Skeletal muscle cell (primary cell): ENCODE data around the gene MAML3.

ENCODE experiments used
- DNase-seq: peaks from one replicate; pipeline ENCODE4 v3.0.0-alpha.2; 2010; ENCODE audit warnings: low read depth
- H3K4me3 ChIP-seq: 2 replicates; pipeline ENCODE4 v1.5.1; 2011; ENCODE audit warnings: low read depth, mild to moderate bottlenecking, control low read depth, low read length, moderate library complexity

The MAML3 gene

DNA sequence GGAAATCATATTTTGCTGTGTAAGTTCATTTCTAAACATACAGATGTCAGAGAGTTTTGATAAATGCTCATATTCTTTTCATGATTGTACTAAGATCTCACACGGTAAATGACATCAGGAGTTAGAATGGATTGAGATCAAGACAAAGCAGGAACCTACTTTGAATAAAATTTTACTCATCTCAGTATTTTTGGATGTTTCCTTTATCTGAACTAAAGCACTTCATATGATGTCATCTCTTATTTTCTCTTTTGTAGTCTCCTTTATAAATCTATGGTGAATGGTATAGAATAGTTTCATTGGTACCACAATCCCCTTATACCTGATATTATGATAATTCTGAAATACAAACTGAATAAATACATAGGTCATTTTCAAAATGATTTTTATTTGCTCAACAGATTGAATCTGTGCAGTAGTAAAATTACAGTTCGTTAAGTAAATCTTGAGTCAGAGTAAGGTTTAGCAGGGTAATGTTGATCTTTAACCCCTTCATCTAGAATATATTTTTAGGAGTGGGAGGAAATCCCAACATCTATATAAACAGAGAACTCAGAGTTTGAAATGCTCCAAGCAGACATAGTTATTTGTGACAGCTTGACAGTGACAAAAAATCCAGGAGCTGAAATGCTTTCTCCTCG lies 308.4 kb downstream of the MAML3 start:
- no peak overlapping the region for H3K4me3 ChIP-seq
- no peak for DNase-seq

DNA sequence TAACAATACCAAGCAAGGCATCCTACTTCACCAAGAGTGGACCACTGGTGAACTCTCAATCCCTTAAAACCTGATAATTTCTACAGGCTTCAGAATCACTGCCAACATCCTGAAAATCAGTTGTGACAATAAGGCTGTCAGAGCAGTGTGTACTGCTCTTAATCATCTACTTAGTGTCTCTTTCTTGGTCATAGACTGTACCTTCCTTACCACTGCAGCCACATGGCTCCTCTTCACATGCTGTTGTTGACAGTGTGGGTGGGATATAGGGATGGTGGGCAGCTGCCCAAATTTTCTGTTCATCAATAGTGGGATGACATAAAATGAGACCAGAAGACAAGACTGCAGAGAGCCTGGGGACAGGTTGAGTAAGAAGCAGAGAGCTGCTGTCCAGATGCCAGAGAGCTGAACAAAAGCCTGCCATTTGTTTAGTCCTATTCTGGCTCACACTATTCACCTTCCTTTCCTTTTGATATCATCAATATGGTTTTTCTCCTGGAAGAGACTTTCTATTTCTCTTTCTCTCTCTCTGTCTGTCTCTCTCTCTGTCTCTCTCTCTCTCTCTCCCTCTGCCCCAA lies 309.4 kb downstream of the MAML3 start:
- H3K4me3 ChIP-seq: no peak overlapping the region
- DNase-seq: no peak

DNA sequence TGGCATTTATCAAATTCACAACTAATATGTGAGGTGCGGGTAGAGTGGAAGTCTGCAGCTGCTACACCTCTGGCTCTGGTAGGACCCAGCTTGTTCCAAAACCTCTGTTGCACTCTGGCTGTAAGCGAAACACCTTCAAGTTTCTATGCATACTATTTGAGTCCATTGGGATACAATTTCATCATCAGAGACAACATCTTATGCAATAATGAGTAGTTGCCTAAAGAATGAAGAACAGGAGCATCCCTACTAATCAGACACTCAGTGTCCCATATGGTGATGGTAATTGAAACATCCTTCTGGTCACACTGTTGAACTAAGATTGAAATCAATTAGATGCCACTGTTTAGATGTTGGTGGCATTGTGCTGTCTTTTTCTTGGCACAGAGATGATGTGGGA lies 309.9 kb downstream of the MAML3 start:
- H3K4me3 ChIP-seq: no peak overlapping the region
- DNase-seq: peak; percentile 22

DNA sequence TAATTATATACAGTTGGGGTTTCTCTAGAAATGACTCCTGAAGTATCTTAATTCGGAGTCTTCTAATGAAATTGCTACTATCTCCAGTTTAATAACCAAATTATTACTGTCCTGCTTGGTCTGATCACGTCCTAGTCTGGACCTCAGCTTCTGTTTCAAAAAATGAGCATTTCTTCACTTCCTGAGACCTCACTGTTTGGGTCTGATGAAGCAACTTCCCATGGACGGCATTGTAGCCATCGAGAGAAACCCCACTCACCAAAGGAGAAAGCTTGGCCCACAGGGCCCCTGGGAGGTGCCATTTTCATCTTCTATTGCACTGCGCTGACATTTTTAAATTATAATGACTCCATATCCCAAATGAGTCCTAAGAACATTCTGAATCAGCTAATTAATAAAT lies 310.3 kb downstream of the MAML3 start:
- DNase-seq: no peak
- no peak overlapping the region for H3K4me3 ChIP-seq

DNA sequence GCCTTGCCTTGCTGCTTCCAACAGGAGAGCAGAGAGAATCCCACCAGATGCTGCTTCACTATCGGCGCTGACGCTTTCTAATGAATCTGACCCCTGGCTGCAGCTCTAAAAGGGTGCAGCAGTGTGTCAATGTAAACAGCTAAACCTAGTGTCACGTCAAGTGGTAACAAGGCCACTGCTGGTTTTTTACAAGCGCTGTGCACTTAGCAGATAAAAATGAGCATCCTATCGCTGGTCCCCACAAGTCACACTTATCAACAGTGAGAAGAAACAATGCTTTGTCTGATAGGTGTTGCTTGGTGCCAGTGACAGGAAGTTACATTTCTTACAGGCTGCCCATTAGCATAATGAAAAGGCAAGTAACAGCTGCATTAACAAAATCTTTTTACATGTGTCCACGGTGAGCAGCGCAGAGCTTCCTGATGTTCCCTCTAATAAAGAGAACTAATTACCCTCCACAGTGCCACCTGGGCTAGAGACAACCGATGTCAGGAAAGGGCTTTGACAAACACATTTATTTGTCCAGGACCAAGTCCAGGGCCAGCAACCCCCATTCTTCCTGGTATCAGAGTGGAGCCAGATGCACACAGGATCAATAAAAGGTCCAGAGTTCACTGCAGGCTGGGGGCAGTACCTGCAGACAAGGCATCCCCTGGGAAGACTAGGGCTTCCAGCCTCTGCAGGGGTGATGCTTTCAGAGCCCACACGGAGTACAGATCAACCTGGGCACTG lies 312.4 kb downstream of the MAML3 start:
- DNase-seq: no peak
- no peak overlapping the region for H3K4me3 ChIP-seq

DNA sequence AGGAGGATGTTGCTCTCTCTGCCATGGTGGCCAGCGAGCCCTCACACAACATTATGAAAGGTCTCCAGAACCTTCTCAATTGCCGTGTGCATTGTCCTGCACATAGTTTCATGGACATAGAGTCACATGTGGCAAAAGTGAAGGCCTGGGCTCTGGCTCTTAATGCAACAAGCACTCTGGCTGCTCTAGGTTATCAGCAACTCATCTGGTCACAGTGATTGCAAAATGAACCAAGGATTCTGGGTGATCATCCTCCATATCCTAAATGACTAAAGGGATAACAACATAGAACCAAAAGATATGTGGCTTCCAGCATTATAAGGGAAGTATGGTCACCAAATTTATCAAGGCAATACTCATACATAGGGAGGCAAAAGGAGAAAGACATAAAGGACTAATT lies 313.2 kb downstream of the MAML3 start:
- DNase-seq: no peak
- no peak overlapping the region for H3K4me3 ChIP-seq

DNA sequence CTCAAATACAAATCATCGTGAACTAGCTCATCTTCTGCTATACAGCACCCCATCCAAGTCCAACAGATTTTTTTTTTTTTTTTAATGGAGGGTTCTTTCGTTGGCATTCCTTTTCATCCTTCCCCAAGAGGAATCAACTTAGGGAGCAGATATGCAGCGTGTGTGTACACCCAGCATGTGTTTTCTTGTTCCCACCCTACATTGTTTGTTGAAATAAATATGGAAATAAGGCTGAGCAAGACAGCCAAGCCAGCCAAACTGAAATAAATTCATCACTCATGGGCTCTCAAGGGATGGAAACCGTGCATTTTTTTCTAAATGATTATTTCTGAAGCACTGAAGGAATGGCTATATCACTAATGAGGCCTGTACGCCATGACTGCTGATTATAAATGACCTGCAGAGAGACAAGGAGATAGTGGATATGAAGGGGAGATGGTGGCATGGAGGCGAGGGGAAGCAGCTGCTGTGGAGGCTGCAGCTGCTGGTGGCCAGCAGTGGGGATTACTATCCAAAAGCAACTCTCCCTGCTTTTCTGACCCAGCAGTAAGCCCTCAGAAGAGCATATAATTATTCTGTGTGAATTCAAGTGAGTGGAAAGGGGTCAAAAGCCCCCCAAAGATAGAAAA lies 314.5 kb downstream of the MAML3 start:
- no peak overlapping the region for H3K4me3 ChIP-seq
- no peak for DNase-seq

DNA sequence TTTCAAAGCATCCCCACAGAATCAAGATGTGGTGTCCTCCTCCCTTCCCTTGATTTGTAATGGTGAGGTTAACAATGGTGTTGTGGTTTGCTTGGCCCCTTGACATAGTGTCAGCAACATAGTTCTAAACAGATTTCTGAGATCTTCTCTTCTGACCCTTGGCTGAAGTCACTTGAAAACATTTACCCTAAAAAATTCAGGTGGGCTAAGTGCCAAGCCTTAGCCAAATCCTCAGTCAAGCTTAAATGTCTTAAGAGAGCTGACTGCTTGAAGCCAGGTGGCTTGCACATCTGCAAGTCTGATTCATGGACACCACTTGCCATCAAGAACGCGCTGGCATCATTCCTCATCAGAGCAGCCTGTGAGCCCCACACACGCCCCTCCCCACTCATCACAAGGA lies 315.2 kb downstream of the MAML3 start:
- no peak overlapping the region for H3K4me3 ChIP-seq
- peak; percentile 15 for DNase-seq

DNA sequence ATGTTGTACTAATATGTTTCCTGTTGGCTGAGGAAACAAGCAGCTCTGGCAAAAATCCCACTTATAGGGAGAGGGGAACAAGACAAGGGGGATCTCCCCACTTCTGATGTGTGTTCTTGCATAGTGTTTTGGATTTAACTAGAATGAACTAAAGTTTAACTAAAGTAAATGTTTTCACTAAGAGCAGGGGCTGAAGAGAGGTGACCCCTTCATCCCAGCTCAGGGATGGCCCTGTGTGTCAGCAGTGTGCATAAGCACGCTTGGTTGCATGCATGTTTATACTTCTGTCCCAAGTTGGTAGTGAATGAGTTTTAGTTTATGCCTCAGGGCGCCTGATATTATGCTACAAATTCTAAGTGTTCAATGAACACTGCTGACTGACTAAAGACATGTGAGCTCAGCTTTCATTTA lies 319.0 kb downstream of the MAML3 start:
- H3K4me3 ChIP-seq: no peak overlapping the region
- no peak for DNase-seq

DNA sequence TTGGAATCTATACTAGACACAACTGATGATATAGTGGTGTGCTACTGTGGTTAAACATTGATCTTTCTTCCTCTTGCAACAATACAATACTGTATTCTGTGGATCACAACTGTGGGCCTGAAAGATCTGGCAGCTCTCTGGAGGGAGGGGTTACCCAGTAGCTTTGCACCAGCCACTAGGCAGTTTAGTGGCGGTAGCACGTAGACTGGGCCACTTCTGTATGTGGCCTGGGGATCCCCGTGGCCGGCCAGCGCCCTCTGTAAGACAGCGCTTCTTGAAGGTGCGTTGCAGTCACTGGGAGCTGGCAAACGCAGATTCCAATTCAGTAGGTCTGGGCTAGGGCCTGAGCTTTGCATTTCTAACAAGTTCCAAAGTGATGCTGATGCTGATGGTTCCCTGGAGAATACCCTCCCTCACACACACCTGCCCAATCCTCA lies 319.7 kb downstream of the MAML3 start:
- DNase-seq: no peak
- H3K4me3 ChIP-seq: no peak overlapping the region

DNA sequence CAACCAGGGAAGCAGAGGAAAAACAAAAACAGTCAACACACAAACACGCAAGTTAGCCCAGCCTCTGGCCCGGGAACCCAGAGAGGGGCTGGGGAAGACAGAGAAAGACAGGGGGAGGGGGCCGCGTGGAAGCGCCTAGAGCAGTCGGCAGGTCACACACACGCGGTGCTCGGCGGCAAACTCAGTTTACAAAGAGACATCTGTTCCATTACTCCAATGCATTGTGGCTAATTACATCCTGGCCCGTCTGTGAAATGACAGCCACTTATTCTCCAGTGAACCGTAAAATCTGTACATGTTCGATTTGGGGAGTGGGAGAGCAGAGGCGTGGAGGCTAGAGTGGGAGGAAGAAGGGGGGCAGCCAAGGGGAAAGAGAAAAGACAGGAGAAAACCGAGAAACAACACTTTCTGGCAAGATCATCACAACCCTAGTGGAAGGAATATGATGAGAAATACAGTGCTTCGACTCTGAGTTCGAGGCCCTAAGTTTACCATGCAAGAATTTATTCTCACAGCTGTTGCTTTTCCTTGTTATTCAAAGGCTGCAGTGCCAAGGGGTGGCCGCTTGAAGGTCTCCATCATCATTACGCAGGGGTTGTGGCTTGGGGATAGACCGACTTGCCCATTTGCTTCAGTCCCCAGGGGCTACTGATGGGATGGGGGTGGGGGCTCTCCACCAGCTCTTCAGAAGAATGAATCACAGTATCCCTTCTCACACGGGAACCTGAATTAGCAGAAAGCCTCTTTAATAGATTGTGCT lies 320.7 kb downstream of the MAML3 start:
- DNase-seq: no peak
- H3K4me3 ChIP-seq: no peak overlapping the region

DNA sequence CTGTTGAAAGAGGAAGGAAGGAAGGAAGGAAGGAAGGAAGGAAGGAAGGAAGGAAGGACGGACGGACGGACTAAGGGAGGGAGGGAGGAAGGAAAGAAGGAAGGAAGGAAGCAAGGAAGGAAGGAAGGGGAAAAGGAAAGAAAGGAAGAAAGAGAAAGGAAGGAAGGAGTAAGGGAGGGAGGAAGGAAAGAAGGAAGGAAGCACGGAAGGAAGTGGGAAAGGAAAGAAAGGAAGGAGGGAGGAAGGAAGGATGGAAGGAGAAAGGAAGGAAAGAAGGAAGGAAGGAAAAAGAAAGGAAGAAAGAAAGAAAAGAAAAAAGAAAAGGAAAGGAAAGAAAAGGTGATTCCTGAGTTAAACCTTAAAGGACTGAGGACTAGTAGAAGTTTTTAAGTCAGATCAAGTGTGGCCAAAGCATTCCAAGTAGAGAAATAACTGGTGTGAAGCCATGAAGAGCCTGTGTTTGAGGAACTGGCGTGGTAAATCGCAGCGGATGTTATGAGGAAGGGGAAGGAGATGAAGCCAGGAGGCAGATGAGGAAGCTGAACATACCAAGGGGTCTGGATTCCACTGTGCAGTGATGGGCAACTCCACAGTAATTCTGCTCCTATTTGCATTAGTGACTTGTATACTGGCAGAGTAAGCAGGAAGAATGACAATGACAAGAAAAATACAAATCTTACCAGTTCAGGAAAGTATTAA lies 324.9 kb downstream of the MAML3 start:
- DNase-seq: no peak
- no peak overlapping the region for H3K4me3 ChIP-seq

DNA sequence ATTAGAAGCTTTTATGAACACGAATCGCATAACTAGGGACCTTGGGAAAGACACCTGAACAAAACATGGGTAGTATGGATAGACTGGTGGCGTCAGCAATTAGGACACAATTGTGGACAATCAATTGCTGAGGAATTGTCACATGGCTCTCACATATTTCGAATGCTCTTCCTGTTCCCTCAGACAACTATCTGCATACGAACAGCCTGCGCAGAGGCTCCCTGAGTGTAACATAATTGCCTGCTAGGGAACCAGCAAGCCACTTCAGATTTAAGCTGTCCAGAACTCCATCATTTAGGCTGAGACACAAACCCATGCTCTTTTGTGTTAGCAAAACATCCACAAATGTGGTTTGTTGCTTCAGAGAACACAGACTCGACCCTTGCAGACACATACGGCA lies 327.6 kb downstream of the MAML3 start:
- H3K4me3 ChIP-seq: no peak overlapping the region
- no peak for DNase-seq

DNA sequence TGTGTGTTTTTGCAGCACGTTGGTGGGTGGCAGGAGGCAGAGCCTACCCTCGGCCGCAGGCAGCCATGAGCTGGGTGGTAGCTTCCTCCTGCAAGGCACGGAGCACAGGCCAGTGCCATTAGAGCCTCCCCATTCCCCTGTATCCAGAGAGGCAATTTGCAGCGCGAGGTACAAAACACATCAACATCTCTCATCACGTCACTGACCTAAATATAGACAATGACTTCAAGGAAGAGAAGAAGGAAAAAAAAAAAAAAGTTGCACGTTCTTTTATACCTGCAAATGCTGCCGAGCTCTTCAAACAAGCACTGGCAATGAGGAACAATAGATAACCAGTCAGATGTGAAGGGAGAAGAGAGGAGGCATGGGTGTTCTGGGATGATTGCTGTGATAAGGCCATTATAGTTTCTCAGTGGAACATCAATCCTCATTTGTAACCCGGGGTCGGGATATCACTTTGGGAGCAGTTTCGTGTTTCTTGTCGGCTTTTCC lies 328.4 kb downstream of the MAML3 start:
- no peak for DNase-seq
- no peak overlapping the region for H3K4me3 ChIP-seq

DNA sequence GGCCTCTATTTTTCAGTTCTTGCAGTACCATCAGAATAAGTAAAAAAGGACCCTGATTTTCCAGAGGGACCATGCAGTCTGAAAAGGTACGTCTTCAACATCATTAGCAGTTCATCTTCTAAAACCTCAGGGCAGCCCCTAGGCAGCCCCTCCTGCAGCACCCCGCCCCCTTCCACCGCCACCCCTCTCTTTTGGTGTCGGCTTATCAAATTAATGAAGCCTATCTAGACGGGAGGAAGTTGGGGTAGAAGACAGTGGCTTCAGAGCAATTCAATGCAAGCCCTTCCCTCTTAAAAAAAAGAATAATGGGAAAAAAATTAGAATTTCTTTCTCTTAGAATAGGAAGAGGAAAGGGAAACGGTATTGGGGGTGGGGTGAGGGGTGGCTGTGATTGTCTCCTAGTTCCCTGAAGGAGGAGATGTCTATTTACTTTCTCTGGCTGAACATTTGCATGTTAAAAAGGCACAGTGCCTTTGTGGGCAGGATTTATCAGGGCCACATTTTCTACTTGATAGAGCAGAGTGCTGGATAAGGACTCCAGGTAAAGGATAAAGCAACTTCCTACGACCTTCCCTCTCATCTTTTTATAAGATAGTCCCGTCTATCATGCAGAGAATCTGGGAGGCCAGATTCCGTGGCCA lies 329.0 kb downstream of the MAML3 start:
- H3K4me3 ChIP-seq: no peak overlapping the region
- no peak for DNase-seq

DNA sequence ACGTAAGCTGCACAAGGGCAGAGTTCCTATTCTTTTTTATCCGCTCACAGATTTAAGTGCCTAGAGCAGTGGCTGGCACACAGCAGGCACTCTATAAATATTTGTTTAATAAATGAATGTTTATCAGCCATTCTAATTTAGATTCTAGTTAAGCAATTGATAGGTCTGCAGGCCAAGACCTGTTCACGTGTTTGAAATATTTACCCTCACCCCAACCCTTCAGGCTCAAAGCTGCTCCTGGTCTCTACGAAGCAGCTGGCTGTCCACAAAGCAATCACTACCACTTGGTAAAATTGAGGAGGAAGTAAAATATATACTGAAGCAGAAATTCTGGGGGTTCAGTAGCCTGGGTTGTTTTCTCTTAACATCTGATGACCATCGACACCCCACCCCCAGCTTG lies 330.2 kb downstream of the MAML3 start:
- H3K4me3 ChIP-seq: no peak overlapping the region
- no peak for DNase-seq

DNA sequence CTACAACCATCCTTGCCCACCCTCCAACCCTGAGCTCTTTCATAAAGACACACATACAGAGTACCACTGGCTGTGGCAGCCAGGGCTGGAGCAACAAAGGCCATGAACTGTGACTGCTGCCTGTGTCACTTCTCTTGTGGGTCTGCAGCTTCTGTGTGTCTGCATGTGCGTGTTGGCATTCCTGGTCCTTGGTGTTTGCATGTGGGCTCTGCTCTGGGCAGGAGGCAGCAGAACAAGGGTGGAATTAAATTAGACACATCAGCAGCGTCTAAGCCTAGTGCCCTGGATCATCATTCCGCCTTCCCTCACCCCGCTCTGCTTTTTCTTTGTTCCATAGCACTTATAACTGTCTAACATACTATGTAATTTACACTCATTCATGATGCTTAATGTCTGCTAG lies 330.6 kb downstream of the MAML3 start:
- DNase-seq: no peak
- H3K4me3 ChIP-seq: no peak overlapping the region

DNA sequence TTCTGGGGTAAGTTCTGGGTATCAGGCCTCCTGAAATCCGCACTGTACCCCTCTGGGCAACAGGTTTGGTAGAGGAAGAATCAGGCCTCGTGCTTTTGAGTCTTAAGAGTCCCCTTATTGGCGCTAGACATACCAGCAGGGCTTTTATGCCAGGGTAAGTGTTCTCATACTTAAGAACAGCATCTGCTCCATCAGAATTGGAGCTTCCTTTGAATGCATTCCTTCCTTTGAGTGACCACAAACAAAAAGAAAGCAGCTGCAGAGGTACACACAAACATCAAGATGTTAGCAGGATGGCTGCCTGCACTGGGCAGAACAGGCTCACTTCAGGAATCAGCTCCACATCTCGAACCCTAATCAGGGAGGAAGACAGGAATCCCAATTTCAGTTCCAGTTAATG lies 331.6 kb downstream of the MAML3 start:
- DNase-seq: no peak
- H3K4me3 ChIP-seq: no peak overlapping the region

DNA sequence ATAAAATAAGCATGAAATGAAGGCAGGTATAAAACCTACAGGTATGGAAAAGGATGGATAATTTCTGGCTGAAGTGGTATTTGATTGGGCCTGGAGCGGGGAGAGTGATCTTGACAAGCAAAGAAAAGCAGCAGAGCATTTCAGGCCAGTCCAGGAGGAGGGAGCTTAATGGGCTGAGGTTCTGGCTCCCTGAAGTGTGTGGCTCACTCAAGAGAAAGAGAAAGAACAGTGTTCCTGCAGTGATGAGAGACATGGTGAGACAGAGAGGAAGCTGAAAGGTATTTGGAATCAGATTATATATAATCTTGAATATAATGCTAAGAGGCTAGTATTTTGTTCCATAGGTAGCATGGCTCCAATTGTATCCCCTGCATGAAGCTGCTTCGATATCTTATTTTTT lies 334.9 kb downstream of the MAML3 start:
- DNase-seq: no peak
- no peak overlapping the region for H3K4me3 ChIP-seq
